Smooth muscle cell (in vitro differentiated cells): ENCODE data around the gene GMPPA. TPM values are rescaled to one million over a fixed set of nuclear protein-coding genes. Genes with fewer than 3 reads are reported as not detected.

Source experiments
- DNase-seq: peaks from one replicate; lab custom pipeline; 2025; ENCODE audit not compliant: unreplicated experiment; lab: John Stamatoyannopoulos, UW
- H2AFZ ChIP-seq: fragments of 200-600 bp; sonication (generic); 2 replicates; pipeline ENCODE4 v1.6.0; 2016; ENCODE audit warnings: antibody characterized with exemption, low read depth, mild to moderate bottlenecking
- H3F3A ChIP-seq: fragments of 200-600 bp; sonication (generic); 2 replicates; pipeline ENCODE4 v1.6.0; 2017; ENCODE audit warnings: antibody characterized with exemption, low read depth
- H3K27ac ChIP-seq: fragments of 200-600 bp; sonication (generic); 2 replicates; pipeline ENCODE4 v1.5.1; 2016; ENCODE audit warnings: low read depth, mild to moderate bottlenecking
- H3K27me3 ChIP-seq: fragments of 200-600 bp; sonication (generic); 2 replicates; pipeline ENCODE4 v1.6.1; 2016; ENCODE audit warnings: low read depth, mild to moderate bottlenecking
- H3K36me3 ChIP-seq: fragments of 200-600 bp; sonication (generic); 2 replicates; pipeline ENCODE4 v1.5.1; 2016; ENCODE audit warnings: low read depth
- H3K4me1 ChIP-seq: fragments of 200-600 bp; sonication (generic); 2 replicates; pipeline ENCODE4 v1.5.1; 2016; ENCODE audit warnings: low read depth
- H3K4me2 ChIP-seq: fragments of 200-600 bp; sonication (generic); 2 replicates; pipeline ENCODE4 v1.6.0; 2016; ENCODE audit warnings: mild to moderate bottlenecking
- H3K4me3 ChIP-seq: fragments of 200-600 bp; sonication (generic); 2 replicates; pipeline ENCODE4 v1.5.1; 2016; ENCODE audit warnings: mild to moderate bottlenecking
- H3K79me2 ChIP-seq: fragments of 200-600 bp; sonication (generic); 2 replicates; pipeline ENCODE4 v1.6.0; 2016; ENCODE audit warnings: low read depth, mild to moderate bottlenecking
- H3K9ac ChIP-seq: fragments of 200-600 bp; sonication (generic); 2 replicates; pipeline ENCODE4 v1.6.0; 2016; ENCODE audit warnings: low read depth
- H3K9me3 ChIP-seq: fragments of 200-600 bp; sonication (generic); replicated peaks from 2 replicates; pipeline ENCODE4 v1.5.1; 2016; ENCODE audit warnings: low read depth
- H4K20me1 ChIP-seq: fragments of 200-600 bp; sonication (generic); 2 replicates; pipeline ENCODE4 v1.6.0; 2016; ENCODE audit warnings: low read depth
- WGBS: methylation state at CpG from one replicate; pipeline ENCODE4 v1.1.7; 2016; ENCODE audit warnings: low lambda C conversion rate; 5-methylcytosine and 5-hydroxymethylcytosine counted together
- polyA plus RNA-seq: library from polyadenylated mRNA; unstranded; fragments of >200 nt; fragmentation: Nextera tagmentation; extraction: Ambion mirVana; gene quantifications from 2 replicates; pipeline ENCODE4 v1.2.1, GENCODE V29; 2016
- total RNA-seq: library from RNA; depleted of rRNA; stranded (reverse); fragments of >200 nt; gene quantifications from 2 replicates; pipeline ENCODE4 v1.2.3, GENCODE V29; 2014
- TF ChIP-seq, protein P1 (sequence below): fragments of 200-600 bp; sonication (generic); IDR thresholded peaks from 2 replicates; pipeline ENCODE4 v1.5.1; 2017; ENCODE audit warnings: borderline replicate concordance, mild to moderate bottlenecking, antibody characterized with exemption; ENCODE audit not compliant: insufficient read depth, poor library complexity, severe bottlenecking

The GMPPA gene
- total and polyA plus RNA-seq, 2 experiments from 2014 or later, result 59.3 to 81.7 TPM

DNA sequence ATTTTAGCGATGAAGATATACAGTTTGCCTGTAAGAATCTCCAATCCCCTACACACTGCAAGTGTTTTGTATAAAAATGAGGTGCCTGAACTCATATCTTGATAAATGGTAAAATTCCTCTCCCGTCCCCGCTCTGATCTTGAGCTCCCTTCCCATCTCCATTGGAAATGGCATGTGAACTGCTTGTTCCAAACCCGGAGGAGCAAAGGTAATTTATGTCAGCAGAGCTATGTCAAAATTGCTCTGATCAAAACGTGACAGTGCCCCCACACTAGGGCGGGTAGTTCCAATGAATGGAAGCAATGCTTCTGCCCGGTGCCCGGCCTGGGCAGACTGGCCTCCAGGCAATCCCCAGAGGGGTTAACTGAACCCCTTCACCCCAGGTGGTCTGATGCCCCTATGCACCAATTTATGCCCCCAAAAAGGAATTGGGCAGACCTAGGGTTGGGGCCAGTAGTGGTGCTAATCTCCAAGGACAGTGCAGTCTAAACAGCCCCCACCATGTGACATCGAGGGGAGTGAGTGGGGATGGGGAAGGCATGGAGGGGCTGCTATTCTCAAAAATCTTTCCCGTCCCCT lies 3.6 kb upstream of the GMPPA start:
- Histone ChIP-seq H4K20me1 (no peaks in the 10 kb centered on the region), H3K4me1 (peaks cover 9% of the 10 kb centered on the region), H2AFZ (no peak overlapping the region), H3K36me3 (no peaks in the 10 kb centered on the region), H3K4me2 (no peak overlapping the region), H3K79me2 (peaks cover 4% of the 10 kb centered on the region), H3K9me3 (no peaks in the 10 kb centered on the region), H3K4me3 (no peak overlapping the region), H3K27ac (no peak overlapping the region), H3K27me3 (peaks cover 20% of the 10 kb centered on the region), H3F3A (no peaks in the 10 kb centered on the region), H3K9ac (no peak overlapping the region)
- WGBS, result 44% methylated on average over 10 of the region's 10 CpGs
- TF ChIP-seq, protein P1, sequence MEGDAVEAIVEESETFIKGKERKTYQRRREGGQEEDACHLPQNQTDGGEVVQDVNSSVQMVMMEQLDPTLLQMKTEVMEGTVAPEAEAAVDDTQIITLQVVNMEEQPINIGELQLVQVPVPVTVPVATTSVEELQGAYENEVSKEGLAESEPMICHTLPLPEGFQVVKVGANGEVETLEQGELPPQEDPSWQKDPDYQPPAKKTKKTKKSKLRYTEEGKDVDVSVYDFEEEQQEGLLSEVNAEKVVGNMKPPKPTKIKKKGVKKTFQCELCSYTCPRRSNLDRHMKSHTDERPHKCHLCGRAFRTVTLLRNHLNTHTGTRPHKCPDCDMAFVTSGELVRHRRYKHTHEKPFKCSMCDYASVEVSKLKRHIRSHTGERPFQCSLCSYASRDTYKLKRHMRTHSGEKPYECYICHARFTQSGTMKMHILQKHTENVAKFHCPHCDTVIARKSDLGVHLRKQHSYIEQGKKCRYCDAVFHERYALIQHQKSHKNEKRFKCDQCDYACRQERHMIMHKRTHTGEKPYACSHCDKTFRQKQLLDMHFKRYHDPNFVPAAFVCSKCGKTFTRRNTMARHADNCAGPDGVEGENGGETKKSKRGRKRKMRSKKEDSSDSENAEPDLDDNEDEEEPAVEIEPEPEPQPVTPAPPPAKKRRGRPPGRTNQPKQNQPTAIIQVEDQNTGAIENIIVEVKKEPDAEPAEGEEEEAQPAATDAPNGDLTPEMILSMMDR, result no peak
- DNase-seq, result no peak

DNA sequence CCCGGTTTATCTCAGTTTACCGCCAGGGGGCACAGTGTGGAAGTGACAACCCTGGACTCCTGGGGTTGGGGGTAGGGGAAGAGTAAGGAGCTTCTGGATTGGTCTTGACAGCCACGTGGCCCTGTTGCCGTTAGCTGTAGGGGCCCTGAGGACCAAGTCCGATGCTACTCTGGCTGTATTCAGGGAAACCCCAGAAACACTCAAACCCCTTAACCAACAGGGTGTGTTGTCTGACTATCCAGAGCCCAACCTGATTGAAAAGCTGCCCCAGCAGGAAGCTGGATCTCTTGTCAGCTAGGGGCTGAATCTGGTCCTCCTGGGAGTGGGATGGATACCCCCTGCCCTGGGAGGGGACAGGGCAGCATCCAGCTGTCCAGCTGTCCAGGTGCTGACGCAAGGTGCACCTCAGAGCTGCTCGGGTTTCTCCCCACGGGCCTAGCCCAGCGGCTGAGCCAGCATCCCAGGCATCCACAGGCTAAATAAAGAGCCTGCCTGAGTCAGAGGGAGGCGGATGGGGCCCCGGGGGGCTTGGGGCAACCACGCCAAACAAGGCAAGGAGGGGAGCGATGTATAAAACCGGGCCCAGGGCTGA lies 3.1 kb upstream of the GMPPA start:
- no peaks in the 10 kb centered on the region for H3K36me3 ChIP-seq
- peak overlapping the region; percentile 42 for H3K4me2 ChIP-seq
- peaks cover 13% of the 10 kb centered on the region for H3K4me1 ChIP-seq
- H3K27me3 ChIP-seq, result peaks cover 20% of the 10 kb centered on the region
- no peaks in the 10 kb centered on the region for H3F3A ChIP-seq
- 32% methylated on average over 12 of the region's 14 CpGs for WGBS
- no peaks in the 10 kb centered on the region for H3K9me3 ChIP-seq
- H2AFZ ChIP-seq, result no peak overlapping the region
- H3K79me2 ChIP-seq, result peaks cover 4% of the 10 kb centered on the region
- peak; percentile 20 for DNase-seq
- H3K27ac ChIP-seq, result no peak overlapping the region
- TF ChIP-seq, protein P1, result peak; percentile 61
- H4K20me1 ChIP-seq, result no peaks in the 10 kb centered on the region
- H3K4me3 ChIP-seq, result no peak overlapping the region
- no peak overlapping the region for H3K9ac ChIP-seq

DNA sequence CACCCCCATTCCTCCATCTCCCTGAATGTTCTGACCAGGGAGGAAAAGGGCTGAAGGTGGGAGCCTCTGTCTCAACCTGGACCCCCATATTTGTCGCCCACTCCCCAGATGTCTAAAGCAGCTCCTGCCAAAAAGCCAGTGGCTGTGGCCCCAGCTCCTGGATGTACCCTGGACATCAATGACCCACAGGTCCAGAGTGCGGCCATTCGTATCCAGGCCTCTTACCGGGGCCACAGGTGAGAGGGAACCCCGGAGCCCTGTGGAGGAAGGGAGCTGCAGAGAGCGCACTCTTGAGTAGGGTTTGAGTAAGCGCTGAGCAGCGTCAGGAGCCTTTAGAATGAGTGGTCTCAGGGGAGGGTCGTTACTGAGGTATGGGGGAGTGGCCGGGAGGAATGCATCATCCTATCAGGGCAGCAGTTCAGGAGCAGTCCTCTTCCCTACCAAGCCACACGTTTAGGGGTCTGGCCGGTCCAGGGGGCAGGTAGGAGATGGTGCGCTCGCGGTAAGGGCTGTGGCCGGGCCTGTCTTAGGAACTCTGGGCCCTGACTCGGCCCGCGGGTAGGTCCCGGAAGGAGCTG lies 2.4 kb upstream of the GMPPA start:
- H3K79me2 ChIP-seq, result peaks cover 4% of the 10 kb centered on the region
- H3K4me3 ChIP-seq, result no peak overlapping the region
- H3K4me1 ChIP-seq, result peaks cover 13% of the 10 kb centered on the region
- WGBS, result 45% methylated on average over 19 of the region's 20 CpGs
- H3K9ac ChIP-seq, result no peak overlapping the region
- DNase-seq, result no peak
- H3K27ac ChIP-seq, result no peak overlapping the region
- H4K20me1 ChIP-seq, result no peaks in the 10 kb centered on the region
- H3K27me3 ChIP-seq, result peaks cover 20% of the 10 kb centered on the region
- H3K36me3 ChIP-seq, result no peaks in the 10 kb centered on the region
- no peak overlapping the region for H3K4me2 ChIP-seq
- H2AFZ ChIP-seq, result no peak overlapping the region
- TF ChIP-seq, protein P1, result no peak
- no peaks in the 10 kb centered on the region for H3F3A ChIP-seq
- H3K9me3 ChIP-seq, result no peaks in the 10 kb centered on the region
